ENCODE measurements around the gene ZNF205. TPM values are rescaled to one million over a fixed set of nuclear protein-coding genes. Genes with fewer than 3 reads are reported as not detected.

The ZNF205 gene
- total and polyA plus RNA-seq, 2 of the 13 experiments (the other 11 are each of a cell fraction or from before 2014, with no cell fraction given) = 5.8 to 10.2 TPM

GRCh38 chr16:3123986-3124886, 11.8 kb downstream of the ZNF205 start (continued):
- TF ChIP-seq RARG (CRISPR knock-in tag; IDR thresholded peaks at IDR 0.05; ENCODE audit: low read depth) = no peak
- TF ChIP-seq STAT5B (CRISPR knock-in tag; IDR thresholded peaks at IDR 0.05) = no peak
- TF ChIP-seq ZFY (CRISPR knock-in tag; IDR thresholded peaks at IDR 0.05) = peak; percentile 54; the same call in 1 of the 2 replicates
- peak; percentile 37; the same call in 1 of the 2 replicates for TF ChIP-seq MYC (CRISPR knock-in tag; IDR thresholded peaks at IDR 0.05; ENCODE audit: borderline replicate concordance)
- TF ChIP-seq ZNF766 (CRISPR knock-in tag; IDR thresholded peaks at IDR 0.05; ENCODE audit: borderline replicate concordance) = no peak
- TF ChIP-seq SMAD9 (CRISPR knock-in tag; IDR thresholded peaks at IDR 0.05) = no peak
- TF ChIP-seq ZNF496 (CRISPR knock-in tag; IDR thresholded peaks at IDR 0.05; ENCODE audit: insufficient replicate concordance) = no peak
- no peak for TF ChIP-seq ZNF709 (CRISPR knock-in tag; IDR thresholded peaks at IDR 0.05)
- TF ChIP-seq MZF1 (CRISPR knock-in tag; IDR thresholded peaks at IDR 0.05; ENCODE audit: borderline replicate concordance) = no peak
- no peak for TF ChIP-seq ZFP41 (CRISPR knock-in tag; IDR thresholded peaks at IDR 0.05; ENCODE audit: borderline replicate concordance)
- no peak for TF ChIP-seq PAWR (CRISPR knock-in tag; IDR thresholded peaks at IDR 0.05; ENCODE audit: borderline replicate concordance)
- TF ChIP-seq ELF3 (CRISPR knock-in tag; IDR thresholded peaks at IDR 0.05) = no peak
- TF ChIP-seq RFX1 (IDR thresholded peaks at IDR 0.05) = peak; percentile 95
- TF ChIP-seq REPIN1 (CRISPR knock-in tag; IDR thresholded peaks at IDR 0.05; ENCODE audit: borderline replicate concordance, low read depth) = no peak
- no peak for TF ChIP-seq ZNF678 (CRISPR knock-in tag; IDR thresholded peaks at IDR 0.05)
- TF ChIP-seq ZFP37 (CRISPR knock-in tag; IDR thresholded peaks at IDR 0.05; ENCODE audit: borderline replicate concordance) = 0 out of 2 replicates have a peak, but pooled peaks have one; percentile 37
- no peak for TF ChIP-seq CC2D1A (CRISPR knock-in tag; IDR thresholded peaks at IDR 0.05)
- TF ChIP-seq, protein P1, sequence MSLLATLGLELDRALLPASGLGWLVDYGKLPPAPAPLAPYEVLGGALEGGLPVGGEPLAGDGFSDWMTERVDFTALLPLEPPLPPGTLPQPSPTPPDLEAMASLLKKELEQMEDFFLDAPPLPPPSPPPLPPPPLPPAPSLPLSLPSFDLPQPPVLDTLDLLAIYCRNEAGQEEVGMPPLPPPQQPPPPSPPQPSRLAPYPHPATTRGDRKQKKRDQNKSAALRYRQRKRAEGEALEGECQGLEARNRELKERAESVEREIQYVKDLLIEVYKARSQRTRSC (CRISPR knock-in tag; IDR thresholded peaks at IDR 0.05; ENCODE audit: low read depth) = no peak
- no peak for TF ChIP-seq TIGD3 (CRISPR knock-in tag; IDR thresholded peaks at IDR 0.05; ENCODE audit: borderline replicate concordance)
- TF ChIP-seq MAFF (IDR thresholded peaks at IDR 0.05; ENCODE audit: low read depth, low read length) = no peak
- TF ChIP-seq ZNF101 (CRISPR knock-in tag; IDR thresholded peaks at IDR 0.05; ENCODE audit: borderline replicate concordance, low read depth) = no peak
- TF ChIP-seq ATM (IDR thresholded peaks at IDR 0.05; ENCODE audit: borderline replicate concordance) = no peak
- TF ChIP-seq, protein P2, sequence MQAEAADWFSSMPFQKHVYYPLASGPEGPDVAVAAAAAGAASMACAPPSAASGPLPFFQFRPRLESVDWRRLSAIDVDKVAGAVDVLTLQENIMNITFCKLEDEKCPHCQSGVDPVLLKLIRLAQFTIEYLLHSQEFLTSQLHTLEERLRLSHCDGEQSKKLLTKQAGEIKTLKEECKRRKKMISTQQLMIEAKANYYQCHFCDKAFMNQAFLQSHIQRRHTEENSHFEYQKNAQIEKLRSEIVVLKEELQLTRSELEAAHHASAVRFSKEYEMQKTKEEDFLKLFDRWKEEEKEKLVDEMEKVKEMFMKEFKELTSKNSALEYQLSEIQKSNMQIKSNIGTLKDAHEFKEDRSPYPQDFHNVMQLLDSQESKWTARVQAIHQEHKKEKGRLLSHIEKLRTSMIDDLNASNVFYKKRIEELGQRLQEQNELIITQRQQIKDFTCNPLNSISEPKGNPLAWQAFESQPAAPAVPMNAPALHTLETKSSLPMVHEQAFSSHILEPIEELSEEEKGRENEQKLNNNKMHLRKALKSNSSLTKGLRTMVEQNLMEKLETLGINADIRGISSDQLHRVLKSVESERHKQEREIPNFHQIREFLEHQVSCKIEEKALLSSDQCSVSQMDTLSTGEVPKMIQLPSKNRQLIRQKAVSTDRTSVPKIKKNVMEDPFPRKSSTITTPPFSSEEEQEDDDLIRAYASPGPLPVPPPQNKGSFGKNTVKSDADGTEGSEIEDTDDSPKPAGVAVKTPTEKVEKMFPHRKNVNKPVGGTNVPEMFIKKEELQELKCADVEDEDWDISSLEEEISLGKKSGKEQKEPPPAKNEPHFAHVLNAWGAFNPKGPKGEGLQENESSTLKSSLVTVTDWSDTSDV (CRISPR knock-in tag; IDR thresholded peaks at IDR 0.05) = peak; percentile 84; the same call in 1 of the 2 replicates
- TF ChIP-seq, protein P3, sequence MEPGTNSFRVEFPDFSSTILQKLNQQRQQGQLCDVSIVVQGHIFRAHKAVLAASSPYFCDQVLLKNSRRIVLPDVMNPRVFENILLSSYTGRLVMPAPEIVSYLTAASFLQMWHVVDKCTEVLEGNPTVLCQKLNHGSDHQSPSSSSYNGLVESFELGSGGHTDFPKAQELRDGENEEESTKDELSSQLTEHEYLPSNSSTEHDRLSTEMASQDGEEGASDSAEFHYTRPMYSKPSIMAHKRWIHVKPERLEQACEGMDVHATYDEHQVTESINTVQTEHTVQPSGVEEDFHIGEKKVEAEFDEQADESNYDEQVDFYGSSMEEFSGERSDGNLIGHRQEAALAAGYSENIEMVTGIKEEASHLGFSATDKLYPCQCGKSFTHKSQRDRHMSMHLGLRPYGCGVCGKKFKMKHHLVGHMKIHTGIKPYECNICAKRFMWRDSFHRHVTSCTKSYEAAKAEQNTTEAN (CRISPR knock-in tag; conservative IDR thresholded peaks at IDR 0.05) = no peak

Measured in HepG2 (cell line).